ENCODE results near the gene SRSF12.

Gene SRSF12

GRCh38 chr6:89117211-89118108, at the start of gene SRSF12:
Gene SRSF12, minus strand, starts transcription at chr6:89118071. Its CDS starts 184 bp downstream, at chr6:89117887.
- DNase-seq (ENCODE audit: low spot score), result peak; percentile 86

DNA sequence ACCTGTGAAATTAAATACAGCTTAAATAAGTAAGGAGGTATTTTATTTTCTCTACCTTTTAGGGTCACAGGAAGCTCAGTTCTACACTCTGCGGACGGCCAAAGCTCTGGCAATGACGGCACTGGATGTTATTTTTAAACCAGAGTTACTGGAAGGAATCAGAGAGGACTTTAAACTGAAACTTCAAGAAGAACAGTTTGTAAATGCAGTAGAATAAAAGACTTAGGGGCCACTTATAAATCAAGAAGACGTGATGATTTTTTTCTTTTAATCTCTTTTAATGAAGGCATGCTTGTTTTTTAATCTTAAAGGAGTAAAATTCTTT, 44.1 kb upstream of the SRSF12 start:
- no peak for DNase-seq (ENCODE audit: low spot score)

DNA sequence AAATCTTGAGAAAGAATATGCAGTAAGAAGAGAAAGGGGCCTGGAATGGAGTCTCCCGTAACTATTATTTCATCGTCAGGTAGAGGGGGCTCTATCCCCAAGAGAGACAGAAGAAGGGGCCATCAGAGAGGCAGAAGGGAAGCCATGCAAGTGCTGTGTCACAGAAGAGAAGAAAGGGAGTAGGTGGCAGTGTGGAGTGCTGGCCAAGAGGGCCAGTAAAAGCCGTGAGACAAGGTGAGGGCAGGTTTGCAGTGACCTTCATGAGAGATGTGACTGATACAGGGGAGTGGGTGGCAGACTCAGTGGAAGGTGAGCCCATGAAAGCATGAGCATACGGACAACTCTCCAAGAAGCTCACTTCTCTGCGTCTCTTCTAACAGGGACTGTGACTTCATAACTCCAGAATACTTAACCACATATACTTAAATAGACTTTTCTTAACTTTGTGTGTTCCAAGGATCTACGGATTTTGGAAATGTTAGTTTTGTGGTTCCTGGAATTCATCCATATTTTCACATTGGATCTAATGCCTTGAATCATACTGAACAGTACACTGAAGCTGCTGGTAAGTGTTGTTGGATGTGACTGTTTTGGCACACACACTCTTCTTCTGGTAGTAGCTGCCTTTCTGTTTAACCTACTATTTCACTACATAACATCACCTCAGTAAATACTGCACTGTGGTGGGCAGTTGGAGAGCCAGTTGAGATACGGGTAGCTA, 43.6 kb upstream of the SRSF12 start:
- DNase-seq (ENCODE audit: low spot score), result no peak

GRCh38 chr6:89160331-89161092, 42.6 kb upstream of the SRSF12 start:
- no peak for DNase-seq (ENCODE audit: low spot score)

GRCh38 chr6:89154131-89154530, 36.3 kb upstream of the SRSF12 start:
- no peak for DNase-seq (ENCODE audit: low spot score)

GRCh38 chr6:89148016-89148750, 30.3 kb upstream of the SRSF12 start:
- DNase-seq (ENCODE audit: low spot score), result no peak

GRCh38 chr6:89146718-89147700, 29.1 kb upstream of the SRSF12 start:
- peak; percentile 27 for DNase-seq (ENCODE audit: low spot score)

GRCh38 chr6:89145956-89146717, 28.3 kb upstream of the SRSF12 start, which contains the start of gene PM20D2:
Gene PM20D2, plus strand, starts transcription at chr6:89146055. Its CDS starts 90 bp downstream, at chr6:89146145.
- DNase-seq (ENCODE audit: low spot score), result peak; percentile 81

GRCh38 chr6:89145091-89145955, 27.5 kb upstream of the SRSF12 start:
- DNase-seq (ENCODE audit: low spot score), result peak; percentile 29

GRCh38 chr6:89144354-89144906, 26.6 kb upstream of the SRSF12 start:
- DNase-seq (ENCODE audit: low spot score), result no peak

DNA sequence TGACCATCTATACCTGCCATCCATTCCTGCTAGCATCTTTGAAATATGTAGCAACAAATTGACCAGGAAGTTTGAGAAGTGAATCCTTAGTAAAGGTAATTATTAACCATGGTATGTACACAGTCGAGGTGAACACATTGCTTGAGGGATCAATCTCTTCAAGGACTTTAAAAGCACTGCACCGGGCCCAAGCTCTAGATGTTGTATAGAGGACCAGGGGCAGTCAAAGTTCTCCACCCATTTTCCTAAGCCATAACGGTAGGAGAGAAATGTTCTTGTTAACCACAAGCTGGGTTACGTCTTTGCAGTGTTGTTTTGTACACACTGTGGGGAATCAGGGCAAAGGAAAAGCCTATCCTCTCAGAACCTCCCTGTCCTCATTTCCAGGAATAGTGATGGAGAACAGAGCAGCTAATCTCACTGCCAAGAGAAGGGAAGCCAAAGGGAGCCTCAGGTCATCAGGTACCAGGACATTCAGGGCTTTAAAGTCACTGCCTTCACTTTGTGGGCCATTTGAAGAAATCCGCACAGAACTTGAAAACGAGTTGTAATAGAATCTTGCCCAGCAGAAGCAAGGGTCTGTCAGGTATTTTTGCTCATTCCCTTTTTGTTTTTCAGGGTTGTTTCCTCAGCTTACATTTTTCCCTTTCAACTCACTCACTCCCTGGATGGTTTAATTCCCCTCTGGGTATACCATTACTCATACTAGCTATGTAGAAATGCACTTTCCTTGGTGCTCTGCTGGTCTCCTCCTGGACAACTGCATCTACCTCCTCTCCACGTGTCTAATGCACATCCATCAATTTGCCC, 22.7 kb upstream of the SRSF12 start:
- DNase-seq (ENCODE audit: low spot score), result no peak

DNA sequence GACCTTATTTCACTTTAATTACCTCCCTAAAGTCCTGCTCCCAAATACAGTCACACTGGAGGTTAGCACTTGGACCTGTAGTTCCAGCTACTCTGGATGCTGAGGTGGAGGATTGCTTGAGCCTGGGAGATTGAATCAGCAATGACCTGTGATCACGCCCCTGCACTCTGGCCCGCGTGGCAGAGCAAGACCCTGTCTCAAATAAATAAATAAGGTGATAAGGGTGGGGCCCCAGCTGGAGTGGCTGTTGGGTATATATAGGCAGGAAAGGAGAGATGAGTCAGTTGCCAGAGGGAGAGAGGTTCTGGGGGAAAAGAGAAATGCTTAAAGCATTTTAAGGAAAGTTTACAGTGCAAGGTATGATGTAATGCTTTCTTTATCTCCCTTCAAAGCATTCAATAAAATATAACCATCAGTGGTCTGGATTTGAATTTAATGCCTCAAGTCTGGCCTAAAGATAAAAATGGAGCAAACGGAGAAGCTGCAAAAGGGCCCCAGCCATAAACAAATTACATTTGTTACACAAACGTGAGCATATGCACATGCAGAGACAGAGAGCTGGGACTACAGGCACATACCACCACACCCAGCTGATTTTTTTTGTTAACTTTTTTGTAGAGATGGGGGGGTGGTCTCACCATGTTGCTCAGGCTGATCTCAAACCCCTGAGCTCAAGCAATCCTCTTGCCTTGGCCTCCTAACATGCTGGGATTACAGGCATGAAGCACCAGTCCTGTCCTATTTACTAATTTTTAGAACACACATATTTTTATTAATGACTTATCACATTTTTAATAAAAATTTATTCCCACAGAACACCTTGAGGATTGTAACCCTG, 21.9 kb upstream of the SRSF12 start:
- no peak for DNase-seq (ENCODE audit: low spot score)

- no peak for DNase-seq (ENCODE audit: low spot score)
Observed at GRCh38 chr6:89138173-89138572, 20.3 kb upstream of the SRSF12 start.

DNA sequence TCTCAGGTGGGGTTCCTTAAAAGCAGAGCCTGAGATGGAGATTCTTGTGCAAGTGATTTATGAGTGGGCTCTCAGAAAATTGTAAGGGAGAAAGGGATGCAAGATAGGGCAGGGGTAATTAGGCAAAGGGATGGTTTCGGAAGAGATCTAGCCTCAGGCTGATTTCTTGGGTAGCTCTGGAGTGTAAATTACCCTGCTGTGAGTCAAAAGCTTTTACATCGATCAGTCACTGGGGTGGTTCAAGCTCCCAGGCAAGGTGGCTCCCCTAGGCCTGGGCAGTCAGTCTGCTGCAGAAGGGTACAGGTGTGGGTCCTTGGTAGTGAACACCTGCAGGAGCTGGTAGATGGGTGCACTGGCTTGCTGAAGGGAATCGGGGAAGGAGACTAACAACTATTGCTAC, 16.9 kb upstream of the SRSF12 start:
- DNase-seq (ENCODE audit: low spot score), result no peak

- no peak for DNase-seq (ENCODE audit: low spot score)
Observed at GRCh38 chr6:89133981-89134380, 16.1 kb upstream of the SRSF12 start.

GRCh38 chr6:89132057-89132456, 14.2 kb upstream of the SRSF12 start:
- DNase-seq (ENCODE audit: low spot score), result no peak

DNA sequence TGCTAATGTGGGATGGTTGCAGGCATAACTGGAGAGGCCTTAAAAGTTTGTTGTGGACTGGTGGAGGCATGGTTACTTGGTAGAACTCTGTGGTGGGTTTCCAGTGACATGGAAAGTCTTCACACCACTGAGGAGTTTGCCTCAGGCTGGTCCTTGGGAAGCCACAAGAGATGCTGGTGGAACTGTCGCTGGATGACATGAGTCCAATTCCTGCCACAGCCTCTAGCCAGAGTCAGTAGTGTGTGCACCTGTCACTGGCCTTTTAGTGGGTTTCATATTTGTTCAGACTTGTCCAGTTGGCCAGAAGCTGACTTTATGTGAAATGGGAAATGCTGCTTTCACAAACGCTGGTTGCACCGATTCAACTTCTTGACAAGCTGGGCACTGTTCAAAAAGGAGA, 13.7 kb upstream of the SRSF12 start:
- no peak for DNase-seq (ENCODE audit: low spot score)
